H1 (cell line): Measurements from ENCODE around the gene OR2V1. TPM values are rescaled to one million over a fixed set of nuclear protein-coding genes. Genes with fewer than 3 reads are reported as not detected.
"Not testable (repeated sequence)": the region's sequence is repeated elsewhere in the genome, so short reads cannot be mapped to it uniquely, and the experiment has no call there.

Experiments
- CTCF ChIA-PET: fragments of 300-600 bp; sonication (Branson Sonifier 250); formaldehyde crosslinking; loops from one replicate; lab custom pipeline; 2021; ENCODE audit not compliant: partially characterized antibody; lab: Charles Lee
- POLR2A ChIA-PET: fragments of 300-600 bp; sonication (Branson Sonifier 250); formaldehyde crosslinking; loops from one replicate; lab custom pipeline; 2021; ENCODE audit warnings: inconsistent platforms; ENCODE audit not compliant: partially characterized antibody; lab: Charles Lee
- DNase-seq, 2 experiments: peaks; one replicate each; pipeline versions ENCODE4 v3.0.0 to v3.0.0-alpha.2; 2010 to 2022; ENCODE audit warnings: low spot score in 2 of 2, low read depth in 1 of 2, mixed read lengths in 1 of 2
- FAIRE-seq: peaks from 2 replicates; lab custom pipeline; 2011; peaks lifted over from hg19 to GRCh38; lab: Jason Lieb, UNC
- H2AFZ ChIP-seq: 2 replicates; pipeline ENCODE4 v1.8.1; 2012; ENCODE audit warnings: low read length, inconsistent platforms
- H2AK5ac ChIP-seq: 2 replicates; pipeline ENCODE4 v1.6.1; 2013; ENCODE audit warnings: low read depth, low read length
- H2BK120ac ChIP-seq: replicated peaks from 2 replicates; pipeline ENCODE3; 2013; ENCODE audit warnings: low read depth, low read length, inconsistent platforms
- H2BK12ac ChIP-seq: 2 replicates; pipeline ENCODE4 v1.6.1; 2013; ENCODE audit warnings: low read depth, low read length
- H2BK15ac ChIP-seq: 2 replicates; pipeline ENCODE4 v1.6.1; 2013; ENCODE audit warnings: low read length
- H2BK20ac ChIP-seq: 2 replicates; pipeline ENCODE4 v1.6.1; 2013; ENCODE audit warnings: low read length
- H2BK5ac ChIP-seq: 2 replicates; pipeline ENCODE4 v1.6.1; 2013; ENCODE audit warnings: low read depth, low read length
- H3K14ac ChIP-seq: 2 replicates; pipeline ENCODE4 v1.6.1; 2013; ENCODE audit warnings: inconsistent platforms; ENCODE audit not compliant: insufficient read length
- H3K18ac ChIP-seq: 2 replicates; pipeline ENCODE4 v1.6.1; 2013; ENCODE audit warnings: low read length; ENCODE audit errors: extremely low read depth
- H3K23ac ChIP-seq: 2 replicates; pipeline ENCODE4 v1.6.1; 2013; ENCODE audit warnings: inconsistent platforms; ENCODE audit not compliant: insufficient read length
- H3K23me2 ChIP-seq: 2 replicates; pipeline ENCODE4 v1.6.1; 2013; ENCODE audit warnings: low read depth, low read length
- H3K27ac ChIP-seq: 2 replicates; pipeline ENCODE4 v1.6.1; 2011; ENCODE audit warnings: low read depth, low read length, inconsistent platforms
- H3K27me3 ChIP-seq, 4 experiments: replicated peaks in 1 of 4; 1 replicate in 1 of 4; 2 replicates in 3 of 4; pipeline versions ENCODE4 v1.6.1 to v1.8.1; 2011 to 2013; ENCODE audit warnings: low read length in 3 of 4, mild to moderate bottlenecking in 3 of 4, inconsistent platforms in 2 of 4, mixed read lengths in 2 of 4, moderate library complexity in 1 of 4; ENCODE audit not compliant: control insufficient read depth in 3 of 4, insufficient read depth in 3 of 4; ENCODE audit errors: extremely low read depth in 1 of 4
- H3K36me3 ChIP-seq, 4 experiments: 2 replicates each; pipeline versions ENCODE4 v1.6.1 to v1.8.1; 2011 to 2013; ENCODE audit warnings: mild to moderate bottlenecking in 4 of 4, low read length in 3 of 4, moderate library complexity in 2 of 4, control low read depth in 1 of 4, inconsistent platforms in 1 of 4; ENCODE audit not compliant: insufficient read depth in 4 of 4, control insufficient read depth in 2 of 4
- H3K4ac ChIP-seq: replicated peaks from 2 replicates; pipeline ENCODE3; 2013; ENCODE audit warnings: low read length, low read depth, mixed read lengths, inconsistent platforms; ENCODE audit not compliant: insufficient read length
- H3K4me1 ChIP-seq, 4 experiments: replicated peaks in 1 of 4; 1 replicate in 1 of 4; 2 replicates in 3 of 4; pipeline versions ENCODE4 v1.6.1 to v1.8.1; 2011 to 2013; ENCODE audit warnings: low read length in 3 of 4, inconsistent platforms in 2 of 4, mixed read lengths in 1 of 4; ENCODE audit not compliant: insufficient read depth in 4 of 4, control insufficient read depth in 3 of 4
- H3K4me2 ChIP-seq, 2 experiments: 2 replicates each; pipeline versions ENCODE4 v1.6.1 to v1.8.1; 2011 to 2013; ENCODE audit warnings: low read depth in 2 of 2, low read length in 2 of 2, control low read depth in 1 of 2, inconsistent platforms in 1 of 2, mild to moderate bottlenecking in 1 of 2; ENCODE audit not compliant: insufficient read depth in 1 of 2
- H3K4me3 ChIP-seq, 4 experiments: fragments of 200-600, 300-600 bp in 1 of 4; sonication (generic), shearing (Covaris generic), sonication (Bioruptor Twin) in 1 of 4; 2 replicates each; pipeline versions ENCODE4 v1.5.1 to v1.8.1; 2011 to 2016; ENCODE audit warnings: low read length in 4 of 4, low read depth in 3 of 4, control low read depth in 2 of 4, inconsistent platforms in 2 of 4, mild to moderate bottlenecking in 2 of 4, mixed read lengths in 1 of 4, moderate library complexity in 1 of 4; ENCODE audit not compliant: insufficient read depth in 2 of 4; ENCODE audit errors: extremely low read depth in 1 of 4
- H3K56ac ChIP-seq: replicated peaks from 2 replicates; pipeline ENCODE3; 2013; ENCODE audit warnings: low read depth, mild to moderate bottlenecking, mixed read lengths, low read length, inconsistent platforms; ENCODE audit not compliant: insufficient read length
- H3K79me1 ChIP-seq: 2 replicates; pipeline ENCODE4 v1.6.1; 2013; ENCODE audit warnings: low read depth, low read length, control low read depth
- H3K79me2 ChIP-seq, 2 experiments: 2 replicates each; pipeline versions ENCODE4 v1.6.1 to v1.8.1; 2012 to 2013; ENCODE audit warnings: low read length in 2 of 2, mild to moderate bottlenecking in 2 of 2, inconsistent platforms in 1 of 2; ENCODE audit not compliant: insufficient read depth in 2 of 2, control insufficient read depth in 1 of 2
- H3K9ac ChIP-seq, 4 experiments: replicated peaks in 1 of 4; 1 replicate in 1 of 4; 2 replicates in 3 of 4; pipeline versions ENCODE4 v1.6.1 to v1.8.1; 2011 to 2013; ENCODE audit warnings: low read depth in 3 of 4, low read length in 3 of 4, control low read depth in 2 of 4, mild to moderate bottlenecking in 2 of 4, moderate library complexity in 2 of 4, inconsistent platforms in 1 of 4; ENCODE audit errors: extremely low read depth in 1 of 4
- H3K9me3 ChIP-seq, 2 experiments: 2 replicates each; pipeline versions ENCODE4 v1.6.1 to v1.8.1; 2012 to 2013; ENCODE audit warnings: mild to moderate bottlenecking in 2 of 2, moderate library complexity in 2 of 2, control low read depth in 1 of 2, inconsistent platforms in 1 of 2, low read depth in 1 of 2, low read length in 1 of 2, mixed read lengths in 1 of 2; ENCODE audit not compliant: insufficient read depth in 2 of 2
- H4K20me1 ChIP-seq, 2 experiments: replicated peaks in 1 of 2; 2 replicates each; pipeline versions ENCODE3 to v1.8.1; 2011 to 2013; ENCODE audit warnings: inconsistent platforms in 2 of 2, low read length in 2 of 2, mild to moderate bottlenecking in 1 of 2; ENCODE audit not compliant: insufficient read depth in 2 of 2, control insufficient read depth in 1 of 2
- H4K5ac ChIP-seq: 2 replicates; pipeline ENCODE4 v1.6.1; 2013; ENCODE audit warnings: low read length, low read depth, mixed read lengths, inconsistent platforms; ENCODE audit not compliant: insufficient read length
- H4K8ac ChIP-seq: 2 replicates; pipeline ENCODE4 v1.8.0; 2013; ENCODE audit warnings: mild to moderate bottlenecking, moderate library complexity, low read length, inconsistent platforms; ENCODE audit not compliant: insufficient read depth; ENCODE audit errors: extremely low read depth
- H4K91ac ChIP-seq: replicated peaks from 2 replicates; pipeline ENCODE3; 2013; ENCODE audit warnings: low read length, mixed read lengths, inconsistent platforms; ENCODE audit not compliant: insufficient read length
- WGBS, 2 experiments: shearing (Covaris generic) in 1 of 2; methylation state at CpG; one replicate each; pipeline versions ENCODE4 v1.1.6 to v1.1.7; 2013 to 2015; ENCODE audit warnings: low lambda C conversion rate in 2 of 2, mixed read lengths in 2 of 2, inconsistent platforms in 1 of 2, low coverage in 1 of 2, missing lambda C conversion rate in 1 of 2; ENCODE audit not compliant: insufficient replicate concordance in 2 of 2, insufficient coverage in 1 of 2, insufficient read length in 1 of 2; ENCODE audit errors: extremely low coverage in 1 of 2, missing lambda C conversion rate in 1 of 2; 5-methylcytosine and 5-hydroxymethylcytosine counted together
- polyA plus RNA-seq, 7 experiments: library from polyadenylated mRNA; depleted of rRNA in 3 of 7; stranded (reverse) in 5 of 7; unstranded in 2 of 7; fragments of >200 nt in 5 of 7; fragments of 200-250 nt in 2 of 7; gene quantifications; 1 replicate in 5 of 7; 2 replicates in 1 of 7; 4 replicates in 1 of 7; pipeline versions ENCODE4 v1.2.1 to v1.2.3, GENCODE V29; 2011 to 2013; ENCODE audit warnings: missing spikeins in 2 of 7, mixed read lengths in 2 of 7
- total RNA-seq: library from RNA; stranded (reverse); fragmentation: NEBNext Ultra II Directional; extraction: Animal tissue kit (Norgen Biotek cat#: 25700); gene quantifications from 2 replicates; pipeline ENCODE4 v1.2.1, GENCODE V29; 2021

The OR2V1 gene
- total and polyA plus RNA-seq, 2 of the 8 experiments (the other 6 are each of a cell fraction or from before 2014, with no cell fraction given): not detected

DNA sequence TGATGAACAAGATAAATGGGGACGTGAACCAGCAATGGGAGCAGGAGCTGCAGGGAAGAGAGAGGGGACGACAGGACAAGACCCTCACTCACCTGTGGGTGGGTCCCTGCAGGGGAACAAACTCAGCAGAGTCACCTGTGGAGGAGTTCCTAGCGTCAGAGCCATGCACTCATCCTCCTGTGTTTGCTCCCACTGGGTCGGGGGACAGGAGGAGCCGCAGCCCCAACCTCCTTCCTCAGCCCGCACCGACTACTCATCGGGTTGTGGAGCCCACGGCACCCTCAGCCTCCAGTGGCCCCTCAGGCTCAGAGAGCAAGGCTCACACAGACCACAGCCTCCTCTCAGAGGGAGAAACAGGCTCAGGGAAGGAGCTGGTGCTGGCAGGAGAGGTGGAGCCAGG lies 888 bp downstream of the OR2V1 start:
- FAIRE-seq: not testable (repeated sequence)
- CTCF ChIA-PET: interaction anchor here (0.9 kb wide), 1 partner anchor 9 kb away, joined by 4 read pairs; no protein-coding TSS in a partner anchor

More for the DNA sequence above, 888 bp downstream of the OR2V1 start:
- H3K4ac ChIP-seq, H3K4me1 ChIP-seq, POLR2A ChIA-PET, H3K9ac ChIP-seq, H2BK20ac ChIP-seq, H3K23ac ChIP-seq, H2BK120ac ChIP-seq, H3K23me2 ChIP-seq, H3K79me2 ChIP-seq, H2BK15ac ChIP-seq, H3K27ac ChIP-seq, H3K18ac ChIP-seq, H3K4me3 ChIP-seq, H3K36me3 ChIP-seq, H3K79me1 ChIP-seq, H2BK12ac ChIP-seq, H3K9me3 ChIP-seq, H3K14ac ChIP-seq, H4K5ac ChIP-seq, H4K8ac ChIP-seq, H2BK5ac ChIP-seq, H4K20me1 ChIP-seq, H3K56ac ChIP-seq, H3K27me3 ChIP-seq, H2AK5ac ChIP-seq, H4K91ac ChIP-seq, DNase-seq, H2AFZ ChIP-seq, H3K4me2 ChIP-seq: not testable (repeated sequence)
- WGBS, 2 experiments: 86% methylated on average over 7 of the region's 9 CpGs; no CpG with 5 or more reads in 1 of the 2 experiments
